Amygdala (tissue), 56 donors: ENCODE data around the gene TMEM116.
"Not testable (repeated sequence)": the region's sequence is repeated elsewhere in the genome, so short reads cannot be mapped to it uniquely, and the experiment has no call there.

Source experiments
- DNase-seq, 56 donors: peaks; one replicate each; lab custom pipeline; 2025; lab: John Stamatoyannopoulos, UW

TMEM116 gene

DNA sequence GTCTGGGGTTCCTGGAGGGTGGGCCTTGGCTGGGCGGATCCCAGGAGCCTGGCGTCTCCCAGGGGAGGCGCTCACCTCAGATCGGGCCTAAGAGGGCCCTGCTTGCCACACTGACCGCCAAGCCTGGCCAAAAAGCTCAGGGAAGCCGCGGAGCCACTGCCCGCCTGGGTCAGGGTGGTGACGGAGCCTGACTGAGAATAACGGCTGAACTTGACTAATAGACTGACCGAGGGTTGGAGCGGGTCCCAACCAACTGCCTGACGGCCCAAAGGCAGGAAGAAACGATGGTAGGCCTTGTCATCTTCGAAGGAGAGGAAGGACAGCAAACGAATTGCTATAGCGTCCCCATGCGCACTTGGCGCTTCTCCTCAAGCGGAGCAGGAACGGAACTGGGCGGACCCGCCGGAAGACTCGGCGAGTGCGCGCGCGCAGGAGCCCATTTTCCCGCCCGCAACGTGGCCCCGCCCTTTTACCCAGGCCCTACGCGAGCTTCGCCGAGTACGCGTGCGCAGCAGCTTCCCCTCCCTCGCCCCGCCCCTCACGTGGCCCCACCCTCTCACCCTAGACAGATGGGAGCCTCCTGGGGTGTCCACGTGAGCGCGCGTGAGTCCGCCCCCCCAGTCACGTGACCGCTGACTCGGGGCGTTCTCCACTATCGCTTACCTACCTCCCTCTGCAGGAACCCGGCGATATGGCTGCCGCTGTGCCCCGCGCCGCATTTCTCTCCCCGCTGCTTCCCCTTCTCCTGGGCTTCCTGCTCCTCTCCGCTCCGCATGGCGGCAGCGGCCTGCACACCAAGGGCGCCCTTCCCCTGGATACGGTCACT, at the start of gene TMEM116, which contains the start of gene ERP29:
TMEM116 (minus strand) TSS at position 391 of the 826 bp plus-strand sequence. CDS start 7,895 bp downstream, outside the sequence.
ERP29 (plus strand) TSS at position 652 of the 826 bp plus-strand sequence; CDS start at position 692, 40 bp downstream.
- DNase-seq = peak; percentile 76 to 100 (median 98)

GRCh38 chr12:112061137-112061536, 48.2 kb upstream of the TMEM116 start:
- no peak for DNase-seq

GRCh38 chr12:112049351-112049750, 36.4 kb upstream of the TMEM116 start:
- no peak for DNase-seq

- DNase-seq = no peak
These were observed 33.0 kb upstream of the TMEM116 start for GRCh38 chr12:112046003-112046402.

DNA sequence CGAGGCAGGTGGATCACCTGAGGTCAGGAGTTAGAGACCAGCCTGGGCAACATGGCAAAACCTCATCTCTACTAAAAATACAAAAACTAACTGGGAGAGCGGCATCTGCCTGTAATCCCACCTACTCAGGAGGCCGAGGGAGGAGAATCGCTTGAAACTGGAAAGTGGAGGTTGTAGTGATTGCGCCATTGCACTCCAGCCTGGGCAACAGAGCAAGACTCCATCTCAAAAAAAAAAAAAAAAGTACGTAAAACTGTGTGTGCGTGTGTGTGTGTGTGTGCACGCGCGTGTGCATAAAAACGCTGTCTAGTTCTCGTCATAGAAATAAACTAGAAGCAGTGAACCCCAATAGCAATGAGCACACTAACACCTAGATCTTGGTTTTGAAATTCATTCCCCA, 23.6 kb upstream of the TMEM116 start:
- not testable (repeated sequence) for DNase-seq

- no peak for DNase-seq
These were observed 22.3 kb upstream of the TMEM116 start for GRCh38 chr12:112035219-112035785.

DNA sequence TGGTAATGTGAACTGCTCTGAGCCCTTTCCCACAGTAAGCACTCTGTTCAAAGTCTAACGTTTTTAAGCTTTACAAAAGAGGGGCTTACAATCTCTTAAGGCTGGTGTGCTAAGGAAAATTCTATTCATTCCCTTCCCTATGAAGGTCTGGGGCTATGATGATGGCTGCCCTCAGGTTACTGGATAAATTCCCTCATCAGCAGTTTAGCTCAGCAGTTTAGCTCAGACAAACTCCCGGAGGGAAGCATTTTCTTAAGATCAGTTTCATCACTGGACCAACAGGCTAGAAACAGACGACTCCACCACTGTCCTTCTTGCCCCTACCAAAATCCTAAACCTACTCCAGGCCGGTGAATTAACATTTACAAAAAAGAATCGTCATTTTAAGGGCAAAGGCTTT, 19.3 kb upstream of the TMEM116 start:
- no peak for DNase-seq

GRCh38 chr12:112031472-112031871, 18.5 kb upstream of the TMEM116 start:
- no peak for DNase-seq

- no peak for DNase-seq
These were observed 16.3 kb upstream of the TMEM116 start for GRCh38 chr12:112029301-112029700.

DNA sequence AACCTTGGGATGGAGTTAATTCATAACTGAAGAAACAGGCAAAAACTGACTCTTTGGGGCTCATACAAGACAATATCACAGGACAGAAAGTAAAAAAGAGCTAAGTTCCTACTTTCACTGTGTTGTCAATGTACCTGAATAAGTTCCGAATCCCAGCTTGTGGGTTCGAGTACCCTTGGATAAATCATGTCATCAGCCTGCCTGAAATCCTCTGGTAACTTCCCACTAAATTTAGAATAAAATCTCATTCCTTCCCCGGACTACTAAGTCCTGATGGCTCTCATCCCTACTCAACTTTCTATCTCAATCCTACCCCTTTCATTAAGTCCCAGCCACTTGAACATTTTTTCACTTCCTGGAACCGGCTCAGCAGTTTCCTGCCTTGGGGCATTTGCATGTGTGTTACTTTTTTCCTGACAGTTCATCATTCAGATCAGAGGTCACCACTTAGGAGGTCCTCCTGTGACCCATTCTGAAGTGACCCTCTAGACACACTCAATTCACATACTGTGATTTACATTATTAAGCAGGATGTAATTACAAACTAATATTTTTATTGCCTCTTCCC, 12.9 kb upstream of the TMEM116 start:
- DNase-seq = no peak

DNA sequence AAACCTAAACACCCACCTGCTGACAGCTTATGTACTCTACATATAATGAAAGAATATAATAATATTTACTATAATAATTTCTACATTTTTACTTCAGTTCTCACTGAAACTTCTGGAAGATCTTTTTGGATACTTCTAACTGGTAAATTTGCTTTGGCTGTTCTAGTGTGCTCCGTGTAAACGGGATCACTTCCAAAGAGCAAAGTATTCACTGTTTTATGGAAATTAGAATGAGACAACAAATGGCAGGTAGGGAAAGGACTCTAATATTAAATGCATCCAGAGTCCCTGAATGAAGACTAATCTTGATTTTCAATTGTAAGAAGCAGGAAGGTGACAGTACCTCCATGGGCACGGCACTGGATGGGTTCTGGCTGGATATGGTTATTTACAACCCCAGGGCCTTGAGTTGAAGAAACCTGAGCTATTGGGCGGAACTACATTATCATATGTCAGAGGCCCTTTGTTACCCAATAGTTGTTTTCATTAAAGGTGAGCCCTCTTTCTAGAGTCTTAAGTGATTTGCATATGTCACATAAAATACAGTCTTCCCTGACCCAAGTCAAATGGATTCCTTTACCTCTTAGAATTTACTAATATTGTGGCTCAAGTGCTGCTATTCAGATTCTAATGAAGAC, 10.9 kb upstream of the TMEM116 start:
- DNase-seq = no peak

DNA sequence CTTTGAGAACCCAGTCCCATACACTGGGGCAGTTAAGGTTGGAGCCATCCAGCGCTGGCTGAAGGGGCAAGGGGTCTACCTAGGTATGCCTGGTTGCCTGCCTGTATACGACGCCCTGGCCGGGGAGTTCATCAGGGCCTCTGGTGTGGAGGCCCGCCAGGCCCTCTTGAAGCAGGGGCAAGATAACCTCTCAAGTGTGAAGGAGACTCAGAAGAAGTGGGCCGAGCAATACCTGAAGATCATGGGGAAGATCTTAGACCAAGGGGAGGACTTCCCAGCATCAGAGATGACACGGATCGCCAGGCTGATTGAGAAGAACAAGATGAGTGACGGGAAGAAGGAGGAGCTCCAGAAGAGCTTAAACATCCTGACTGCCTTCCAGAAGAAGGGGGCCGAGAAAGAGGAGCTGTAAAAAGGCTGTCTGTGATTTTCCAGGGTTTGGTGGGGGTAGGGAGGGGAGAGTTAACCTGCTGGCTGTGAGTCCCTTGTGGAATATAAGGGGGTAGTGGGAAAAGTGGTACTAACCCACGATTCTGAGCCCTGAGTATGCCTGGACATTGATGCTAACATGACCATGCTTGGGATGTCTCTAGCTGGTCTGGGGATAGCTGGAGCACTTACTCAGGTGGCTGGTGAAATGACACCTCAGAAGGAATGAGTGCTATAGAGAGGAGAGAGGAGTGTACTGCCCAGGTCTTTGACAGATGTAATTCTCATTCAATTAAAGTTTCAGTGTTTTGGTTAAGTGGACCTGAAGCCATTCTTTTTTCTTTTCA, 9.5 kb upstream of the TMEM116 start:
- DNase-seq = no peak

GRCh38 chr12:112020947-112021457, 8.0 kb upstream of the TMEM116 start:
- DNase-seq = no peak

DNA sequence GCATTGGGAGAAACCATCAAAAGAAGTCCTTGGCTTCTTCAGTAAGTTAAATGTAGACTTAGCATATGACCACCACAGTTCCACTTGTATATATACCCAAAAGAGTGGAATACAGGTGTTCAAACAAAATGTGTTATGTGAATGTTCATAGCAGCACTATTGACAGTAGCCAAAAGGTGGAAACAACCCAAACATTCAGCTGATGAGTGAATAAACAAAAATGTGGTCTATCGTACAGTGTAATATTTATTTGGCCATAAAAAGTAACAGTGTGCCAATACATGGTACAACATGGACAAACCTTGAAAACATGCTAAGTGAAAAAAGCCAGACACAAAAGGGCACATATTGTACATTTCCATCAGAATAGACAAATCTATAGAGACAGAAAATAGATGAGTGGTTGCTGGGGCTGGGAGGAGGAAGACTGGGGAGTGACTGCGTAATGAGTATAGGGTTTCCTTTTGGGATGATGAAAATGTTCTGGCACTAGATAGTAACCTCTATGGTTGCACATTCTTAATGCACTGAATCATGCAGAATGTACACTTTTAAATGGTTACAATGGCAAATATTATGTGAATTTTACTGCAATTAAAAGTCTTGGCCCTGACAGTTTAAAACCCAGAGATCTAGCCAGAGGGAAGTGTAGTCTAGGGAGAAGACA, 5.7 kb upstream of the TMEM116 start:
- no peak for DNase-seq

DNA sequence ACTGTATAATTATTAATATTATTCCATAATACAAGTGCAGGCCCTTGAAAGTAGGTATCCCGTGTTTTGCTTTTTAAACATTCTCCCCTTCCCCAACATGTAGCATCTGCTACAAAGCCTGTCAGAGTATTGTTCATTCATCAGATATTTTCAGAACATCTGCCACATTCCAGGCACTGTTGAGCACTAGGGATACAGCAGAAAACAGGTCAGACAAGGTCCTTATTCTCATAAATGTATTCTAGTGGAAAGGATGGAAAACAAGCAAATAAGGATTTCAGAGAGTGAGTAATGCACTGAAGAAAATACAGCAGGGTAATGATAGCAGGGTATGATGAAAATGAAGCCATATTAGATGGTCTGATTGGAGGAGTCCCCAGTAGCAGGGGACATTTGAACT, 4.1 kb upstream of the TMEM116 start:
- DNase-seq = no peak

DNA sequence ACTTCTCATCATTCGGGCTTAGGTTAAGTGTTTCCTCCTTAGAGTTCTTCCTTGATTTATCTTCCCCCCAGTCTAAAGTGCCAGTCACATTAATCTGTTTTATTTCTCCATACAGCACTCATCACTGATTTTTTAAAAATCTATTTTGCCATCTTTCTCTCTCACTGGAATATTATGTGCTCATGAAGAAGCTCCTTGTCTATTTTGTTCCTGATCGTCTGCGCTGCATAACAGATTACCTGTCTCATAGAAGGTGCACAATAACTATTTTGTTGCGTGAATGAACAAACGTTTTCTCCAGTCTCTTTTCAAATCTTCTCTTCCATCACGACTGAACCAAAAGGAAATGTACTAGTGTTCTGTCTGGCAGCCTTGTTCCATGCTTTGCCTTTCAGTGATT, 3.0 kb upstream of the TMEM116 start:
- no peak for DNase-seq

DNA sequence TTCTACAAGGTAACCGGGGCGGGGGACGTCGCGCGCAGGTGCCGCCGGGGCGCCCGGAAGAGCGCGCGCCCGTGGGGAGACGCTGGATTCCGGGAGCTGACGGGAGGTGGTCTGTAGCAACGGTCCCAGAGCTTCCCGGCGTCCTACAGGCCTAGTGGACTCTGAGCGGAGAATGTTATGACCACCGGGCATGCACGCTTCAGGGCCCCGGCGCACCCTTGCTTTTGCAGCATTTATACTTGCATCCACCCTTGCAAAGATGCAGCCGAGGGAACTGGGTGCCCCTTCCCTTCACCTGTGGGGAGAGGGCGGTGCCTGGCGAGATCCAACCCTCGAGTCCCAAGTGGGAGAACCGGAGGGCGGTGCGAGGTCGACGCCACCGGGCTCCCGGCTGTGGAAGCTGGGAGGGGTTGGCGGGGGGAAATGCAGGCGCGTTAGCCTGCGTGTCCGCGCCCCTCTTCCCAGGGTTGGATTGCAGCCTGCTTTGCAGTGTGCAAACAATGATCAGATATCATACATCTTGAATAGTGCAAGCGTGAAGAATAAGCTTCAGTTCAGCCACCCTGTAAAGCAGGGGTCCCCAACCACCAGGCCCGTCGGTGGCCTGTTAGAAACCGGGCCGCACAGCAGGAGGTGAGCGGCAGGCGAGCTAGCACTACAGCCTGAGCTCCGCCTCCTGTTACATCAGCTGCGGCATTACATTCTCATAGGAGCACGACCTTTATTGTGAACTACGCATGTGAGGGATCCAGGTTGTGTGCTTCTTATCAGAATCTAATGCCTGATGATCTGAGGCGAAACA, 837 bp upstream of the TMEM116 start:
- peak in 36 of 56 donors; percentile 22 to 73 (median 49) for DNase-seq

DNA sequence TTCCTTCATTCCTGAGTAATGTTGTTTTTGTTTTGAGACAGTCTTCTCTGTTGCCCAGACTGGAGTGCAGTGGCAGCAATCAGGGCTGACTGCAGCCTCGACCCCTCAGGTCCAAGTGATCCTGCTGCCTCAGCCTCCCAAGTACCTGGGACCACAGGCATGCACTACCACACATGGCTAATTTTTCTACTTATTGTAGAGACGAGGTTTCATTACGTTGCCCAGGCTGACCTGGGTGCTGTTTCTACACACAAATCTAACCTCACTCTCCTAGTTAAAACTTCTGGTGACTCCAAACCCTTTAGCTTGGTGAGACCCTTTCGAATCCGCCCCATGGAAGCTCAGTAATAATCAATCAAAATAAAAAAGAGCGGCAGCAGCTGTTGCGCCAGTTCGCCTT, 1.3 kb downstream of the TMEM116 start:
- no peak for DNase-seq
